K562 (cell line): ENCODE measurements around the gene IP6K2. TPM values are rescaled to one million over a fixed set of nuclear protein-coding genes. Genes with fewer than 3 reads are reported as not detected.

Experiments
- ELF1 ChIP-seq: fragments of 200-800 bp; sonication (Bioruptor generic); IDR thresholded peaks from 2 replicates; pipeline ENCODE4 v1.6.1; 2016; ENCODE audit warnings: missing genetic modification characterization, missing compliant biosample characterization
- ELF2 ChIP-seq: fragments of 250-450 bp; sonication (Bioruptor Pico); IDR thresholded peaks from 2 replicates; pipeline ENCODE4 v1.5.0; 2021; ENCODE audit warnings: mild to moderate bottlenecking
- HNRNPLL ChIP-seq: fragments of 200-400 bp; formaldehyde crosslinking; IDR thresholded peaks from 2 replicates; pipeline ENCODE4 v1.6.1; 2017; ENCODE audit warnings: low read length, low read depth, mild to moderate bottlenecking; ENCODE audit not compliant: poor library complexity, severe bottlenecking
- ILK ChIP-seq: fragments of 450-650 bp; IDR thresholded peaks from 2 replicates; pipeline ENCODE4 v1.6.1; 2016; ENCODE audit warnings: missing genetic modification characterization, low read depth, mild to moderate bottlenecking, missing compliant biosample characterization, moderate library complexity, borderline replicate concordance
- MIER1 ChIP-seq: fragments of 450-650 bp; IDR thresholded peaks from 2 replicates; pipeline ENCODE4 v1.6.1; 2016; ENCODE audit warnings: antibody characterized with exemption, mild to moderate bottlenecking, low read depth
- NCOA6 ChIP-seq: fragments of 450-650 bp; IDR thresholded peaks from 2 replicates; pipeline ENCODE4 v1.6.1; 2017; ENCODE audit warnings: mild to moderate bottlenecking
- PTTG1 ChIP-seq: fragments of 450-650 bp; IDR thresholded peaks from 2 replicates; pipeline ENCODE4 v1.6.1; 2016; ENCODE audit warnings: low read depth, mild to moderate bottlenecking, missing genetic modification characterization, missing compliant biosample characterization
- PURB ChIP-seq: sonication (generic); formaldehyde crosslinking; IDR thresholded peaks from 2 replicates; pipeline ENCODE4 v1.9.0; 2021; ENCODE audit warnings: low read depth, mild to moderate bottlenecking, missing genetic modification reagents
- RBFOX2 ChIP-seq: fragments of 200-400 bp; formaldehyde crosslinking; IDR thresholded peaks from 2 replicates; pipeline ENCODE4 v1.6.1; 2017; ENCODE audit warnings: low read depth, mild to moderate bottlenecking, low read length, moderate library complexity
- STAT5A ChIP-seq: IDR thresholded peaks from 2 replicates; pipeline ENCODE4 v1.6.1; 2012; ENCODE audit warnings: low read length, inconsistent platforms, borderline replicate concordance
- XRCC5 ChIP-seq: fragments of 200-400 bp; formaldehyde crosslinking; IDR thresholded peaks from 2 replicates; pipeline ENCODE4 v1.6.1; 2017; ENCODE audit warnings: low read depth, mild to moderate bottlenecking, low read length
- ZNF224 ChIP-seq: sonication (generic); formaldehyde crosslinking; IDR thresholded peaks from 2 replicates; pipeline ENCODE4 v1.8.0; 2022; ENCODE audit warnings: mild to moderate bottlenecking, missing genetic modification reagents
- ZNF282 ChIP-seq: sonication (generic); formaldehyde crosslinking; IDR thresholded peaks from 2 replicates; pipeline ENCODE4 v1.8.1; 2023; ENCODE audit warnings: missing genetic modification reagents
- ZNF431 ChIP-seq: sonication (generic); formaldehyde crosslinking; IDR thresholded peaks from 2 replicates; pipeline ENCODE4 v1.8.0; 2022; ENCODE audit warnings: mild to moderate bottlenecking, missing genetic modification reagents
- ZNF695 ChIP-seq: fragments of 450-650 bp; formaldehyde crosslinking; IDR thresholded peaks from 2 replicates; pipeline ENCODE4 v1.4.0; 2020; ENCODE audit warnings: mild to moderate bottlenecking, moderate library complexity
- ZNF699 ChIP-seq: fragments of 250-450 bp; sonication (Bioruptor Pico); IDR thresholded peaks from 2 replicates; pipeline ENCODE4 v1.8.0; 2021; ENCODE audit warnings: mild to moderate bottlenecking, moderate library complexity; ENCODE audit not compliant: insufficient replicate concordance
- polyA plus RNA-seq, 8 experiments: library from polyadenylated mRNA; depleted of rRNA in 4 of 8; stranded (reverse) in 5 of 8; unstranded in 3 of 8; fragments of >200 nt; fragmentation: Nextera tagmentation in 2 of 8; fragmentation: Illumina TruSeq in 1 of 8; extraction: Ambion mirVana in 2 of 8; extraction: Trizol in 1 of 8; gene quantifications; 2 replicates each; pipeline versions ENCODE4 v1.2.1 to v1.2.3, GENCODE V29; 2011 to 2014; ENCODE audit warnings: inconsistent platforms in 1 of 8, missing spikeins in 1 of 8
- total RNA-seq, 7 experiments: library from RNA; depleted of rRNA in 6 of 7; stranded (reverse); fragments of >200 nt in 6 of 7; fragmentation: Illumina TruSeq in 2 of 7; extraction: Trizol in 2 of 7; gene quantifications; 2 replicates each; pipeline versions ENCODE4 v1.2.1 to v1.2.3, GENCODE V29; 2011 to 2021; ENCODE audit warnings: low replicate concordance in 1 of 7
- TF ChIP-seq, protein P1 (sequence below): fragments of 450-650 bp; formaldehyde crosslinking; conservative IDR thresholded peaks from 2 replicates; pipeline ENCODE4 v1.4.0; 2022; ENCODE audit warnings: mild to moderate bottlenecking, missing genetic modification characterization
- TF ChIP-seq, protein P2 (sequence below): fragments of 450-650 bp; IDR thresholded peaks from 2 replicates; pipeline ENCODE4 v1.6.1; 2017; ENCODE audit warnings: antibody characterized with exemption, mild to moderate bottlenecking

The IP6K2 gene
- total and polyA plus RNA-seq, 9 of the 15 experiments (the other 6 are each of a cell fraction or from before 2014, with no cell fraction given) = 19.6 to 78.1 (median 48.0) TPM

DNA sequence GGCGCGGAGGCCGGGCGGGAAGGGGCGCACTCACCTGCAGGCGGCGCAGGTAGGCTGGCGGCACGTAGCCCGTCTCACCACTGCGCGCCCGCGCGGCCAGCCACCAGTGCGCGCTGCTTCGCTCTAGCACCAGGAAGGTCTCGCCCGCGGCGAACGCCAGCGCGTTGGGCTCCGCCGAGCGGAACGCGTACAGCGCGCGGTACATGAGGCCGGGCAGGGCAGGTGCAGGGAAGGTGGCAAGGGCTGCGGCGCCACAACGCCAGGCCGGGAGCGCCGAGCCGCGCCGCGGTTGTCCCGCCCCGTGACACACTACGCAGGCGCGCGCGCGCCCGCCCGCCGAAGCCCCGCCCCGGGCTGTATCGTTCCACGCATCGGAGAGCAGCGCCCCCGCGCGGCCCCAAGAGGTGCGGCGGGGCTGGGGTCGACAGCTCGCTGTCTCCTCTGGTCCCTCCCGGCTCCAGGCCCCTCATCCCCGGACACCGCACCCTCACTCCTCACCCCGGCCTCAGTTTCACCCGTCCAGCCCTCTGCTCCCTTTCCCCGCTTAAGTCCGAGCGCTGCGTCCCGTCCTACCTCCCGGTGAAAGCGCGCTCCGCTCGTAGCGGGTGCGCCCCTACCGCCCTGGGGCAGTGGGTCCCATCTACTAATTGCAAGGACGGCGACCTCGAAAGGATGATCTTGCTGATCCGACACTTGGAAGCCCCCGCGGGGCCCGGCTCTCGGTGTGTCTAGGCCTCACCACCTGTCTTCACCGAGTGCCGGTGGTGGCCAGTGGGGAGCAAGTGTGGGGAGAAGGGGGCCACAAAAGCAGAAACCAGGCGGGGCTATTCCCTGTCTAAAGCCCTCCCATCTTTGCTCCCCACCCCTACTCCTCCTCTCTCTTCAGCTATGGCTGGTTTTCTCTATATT, 31.2 kb downstream of the IP6K2 start, which contains the start of gene NCKIPSD (continued):
- TF ChIP-seq PTTG1 (no peak), ELF2 (no peak), NCOA6 (no peak), STAT5A (no peak), MIER1 (no peak), ZNF224 (CRISPR knock-in tag) (no peak), ZNF699 (CRISPR knock-in tag) (no peak), ZNF282 (CRISPR knock-in tag) (no peak), ZNF431 (CRISPR knock-in tag) (no peak), ILK (tag) (no peak), RBFOX2 (peak; percentile 74), XRCC5 (no peak), ELF1 (no peak), HNRNPLL (no peak), ZNF695 (CRISPR knock-in tag) (no peak), PURB (CRISPR knock-in tag) (no peak)
- TF ChIP-seq, protein P1, sequence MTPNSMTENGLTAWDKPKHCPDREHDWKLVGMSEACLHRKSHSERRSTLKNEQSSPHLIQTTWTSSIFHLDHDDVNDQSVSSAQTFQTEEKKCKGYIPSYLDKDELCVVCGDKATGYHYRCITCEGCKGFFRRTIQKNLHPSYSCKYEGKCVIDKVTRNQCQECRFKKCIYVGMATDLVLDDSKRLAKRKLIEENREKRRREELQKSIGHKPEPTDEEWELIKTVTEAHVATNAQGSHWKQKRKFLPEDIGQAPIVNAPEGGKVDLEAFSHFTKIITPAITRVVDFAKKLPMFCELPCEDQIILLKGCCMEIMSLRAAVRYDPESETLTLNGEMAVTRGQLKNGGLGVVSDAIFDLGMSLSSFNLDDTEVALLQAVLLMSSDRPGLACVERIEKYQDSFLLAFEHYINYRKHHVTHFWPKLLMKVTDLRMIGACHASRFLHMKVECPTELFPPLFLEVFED = no peak
- TF ChIP-seq, protein P2, sequence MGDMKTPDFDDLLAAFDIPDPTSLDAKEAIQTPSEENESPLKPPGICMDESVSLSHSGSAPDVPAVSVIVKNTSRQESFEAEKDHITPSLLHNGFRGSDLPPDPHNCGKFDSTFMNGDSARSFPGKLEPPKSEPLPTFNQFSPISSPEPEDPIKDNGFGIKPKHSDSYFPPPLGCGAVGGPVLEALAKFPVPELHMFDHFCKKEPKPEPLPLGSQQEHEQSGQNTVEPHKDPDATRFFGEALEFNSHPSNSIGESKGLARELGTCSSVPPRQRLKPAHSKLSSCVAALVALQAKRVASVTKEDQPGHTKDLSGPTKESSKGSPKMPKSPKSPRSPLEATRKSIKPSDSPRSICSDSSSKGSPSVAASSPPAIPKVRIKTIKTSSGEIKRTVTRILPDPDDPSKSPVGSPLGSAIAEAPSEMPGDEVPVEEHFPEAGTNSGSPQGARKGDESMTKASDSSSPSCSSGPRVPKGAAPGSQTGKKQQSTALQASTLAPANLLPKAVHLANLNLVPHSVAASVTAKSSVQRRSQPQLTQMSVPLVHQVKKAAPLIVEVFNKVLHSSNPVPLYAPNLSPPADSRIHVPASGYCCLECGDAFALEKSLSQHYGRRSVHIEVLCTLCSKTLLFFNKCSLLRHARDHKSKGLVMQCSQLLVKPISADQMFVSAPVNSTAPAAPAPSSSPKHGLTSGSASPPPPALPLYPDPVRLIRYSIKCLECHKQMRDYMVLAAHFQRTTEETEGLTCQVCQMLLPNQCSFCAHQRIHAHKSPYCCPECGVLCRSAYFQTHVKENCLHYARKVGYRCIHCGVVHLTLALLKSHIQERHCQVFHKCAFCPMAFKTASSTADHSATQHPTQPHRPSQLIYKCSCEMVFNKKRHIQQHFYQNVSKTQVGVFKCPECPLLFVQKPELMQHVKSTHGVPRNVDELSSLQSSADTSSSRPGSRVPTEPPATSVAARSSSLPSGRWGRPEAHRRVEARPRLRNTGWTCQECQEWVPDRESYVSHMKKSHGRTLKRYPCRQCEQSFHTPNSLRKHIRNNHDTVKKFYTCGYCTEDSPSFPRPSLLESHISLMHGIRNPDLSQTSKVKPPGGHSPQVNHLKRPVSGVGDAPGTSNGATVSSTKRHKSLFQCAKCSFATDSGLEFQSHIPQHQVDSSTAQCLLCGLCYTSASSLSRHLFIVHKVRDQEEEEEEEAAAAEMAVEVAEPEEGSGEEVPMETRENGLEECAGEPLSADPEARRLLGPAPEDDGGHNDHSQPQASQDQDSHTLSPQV = 0 out of 2 replicates have a peak, but pooled peaks have one; percentile 25
